Stimulated activated CD4-positive, alpha-beta T cell treated with anti-CD3 and anti-CD28 coated beads, Interleukin-1b, Interleukin-23, amount 100 ng/mL, for 1 hour (primary cell): Measurements from ENCODE around the gene TLE4.

Source experiments
- DNase-seq, 2 donors: peaks; one replicate each; pipeline ENCODE4 v3.0.0-alpha.2; 2020; ENCODE audit warnings: low read depth in 2 of 2

TLE4 gene

GRCh38 chr9:79663300-79663699, 91.5 kb downstream of the TLE4 start:
- no peak for DNase-seq

GRCh38 chr9:79663878-79664277, 92.1 kb downstream of the TLE4 start:
- no peak for DNase-seq

GRCh38 chr9:79664375-79664831, 92.6 kb downstream of the TLE4 start:
- no peak for DNase-seq

GRCh38 chr9:79665369-79665768, 93.6 kb downstream of the TLE4 start:
- DNase-seq, result no peak

DNA sequence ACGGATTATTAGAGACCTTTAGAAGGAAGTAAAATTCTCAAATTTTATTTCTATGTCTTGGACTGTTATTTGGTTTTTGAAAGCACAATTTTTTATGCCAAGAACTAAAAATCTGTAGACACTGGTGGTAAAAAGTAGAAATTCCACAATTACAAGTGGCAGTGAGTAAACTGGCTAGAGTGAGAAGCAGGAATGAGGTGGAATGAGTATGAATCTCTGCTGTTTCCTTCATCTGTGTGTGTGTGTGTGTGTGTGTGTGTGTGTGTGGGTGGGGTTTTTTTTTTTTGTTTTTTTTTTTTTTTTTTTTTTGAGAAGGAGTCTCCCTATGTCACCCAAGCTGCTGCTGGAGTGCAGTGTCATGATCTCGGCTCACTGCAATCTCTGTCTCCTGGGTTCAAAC, 94.2 kb downstream of the TLE4 start:
- no peak for DNase-seq

- no peak for DNase-seq
Measured at GRCh38 chr9:79667120-79667519, 95.4 kb downstream of the TLE4 start.

DNA sequence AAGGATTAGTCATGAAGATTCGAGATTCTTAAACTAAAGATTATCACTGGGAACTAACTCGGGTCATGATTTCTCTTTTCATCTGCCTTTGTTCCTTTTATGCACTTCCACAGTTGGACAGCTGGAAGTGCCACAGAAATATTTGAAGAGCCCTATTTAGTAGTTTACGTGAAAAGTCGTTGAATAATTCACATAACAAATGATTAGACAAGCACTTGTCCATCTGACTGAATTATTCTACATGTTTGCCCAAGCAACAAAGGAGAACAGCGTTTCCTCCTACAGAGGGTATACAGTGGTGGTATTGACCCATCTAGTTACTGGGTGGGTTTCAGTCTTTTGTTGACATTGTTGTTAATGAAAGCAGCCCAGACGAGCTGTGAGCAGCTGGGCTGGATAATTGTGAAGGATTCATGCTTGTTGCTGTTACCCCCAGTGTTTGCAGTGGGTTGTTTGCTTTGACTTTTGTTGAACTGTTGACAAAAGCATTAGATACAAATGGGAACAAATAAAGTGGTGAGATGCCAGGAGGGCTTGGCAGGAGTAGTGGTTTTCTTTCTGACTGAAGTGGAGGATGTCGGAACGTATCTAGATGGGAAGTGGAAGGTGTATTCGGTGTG, 96.2 kb downstream of the TLE4 start:
- DNase-seq, result no peak

DNA sequence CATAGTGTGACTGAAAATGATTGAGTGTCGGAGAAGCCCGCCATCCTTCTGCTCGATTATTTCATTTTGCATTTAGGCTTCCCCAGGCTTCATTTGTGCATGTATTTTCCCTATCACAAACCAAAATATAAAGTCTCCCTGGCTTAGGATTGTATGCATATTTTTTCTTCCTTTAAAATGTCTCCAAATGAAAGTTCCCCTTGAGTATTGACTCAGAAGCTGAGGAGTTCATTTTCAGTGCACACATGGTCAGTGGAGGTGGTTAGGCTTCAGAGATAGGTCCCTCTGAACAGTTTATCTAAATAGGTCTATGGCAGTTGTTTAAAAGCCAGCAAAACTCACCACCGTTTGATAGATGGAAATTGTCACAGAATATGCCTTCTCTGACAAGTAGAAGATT, 97.2 kb downstream of the TLE4 start:
- DNase-seq, result no peak

DNA sequence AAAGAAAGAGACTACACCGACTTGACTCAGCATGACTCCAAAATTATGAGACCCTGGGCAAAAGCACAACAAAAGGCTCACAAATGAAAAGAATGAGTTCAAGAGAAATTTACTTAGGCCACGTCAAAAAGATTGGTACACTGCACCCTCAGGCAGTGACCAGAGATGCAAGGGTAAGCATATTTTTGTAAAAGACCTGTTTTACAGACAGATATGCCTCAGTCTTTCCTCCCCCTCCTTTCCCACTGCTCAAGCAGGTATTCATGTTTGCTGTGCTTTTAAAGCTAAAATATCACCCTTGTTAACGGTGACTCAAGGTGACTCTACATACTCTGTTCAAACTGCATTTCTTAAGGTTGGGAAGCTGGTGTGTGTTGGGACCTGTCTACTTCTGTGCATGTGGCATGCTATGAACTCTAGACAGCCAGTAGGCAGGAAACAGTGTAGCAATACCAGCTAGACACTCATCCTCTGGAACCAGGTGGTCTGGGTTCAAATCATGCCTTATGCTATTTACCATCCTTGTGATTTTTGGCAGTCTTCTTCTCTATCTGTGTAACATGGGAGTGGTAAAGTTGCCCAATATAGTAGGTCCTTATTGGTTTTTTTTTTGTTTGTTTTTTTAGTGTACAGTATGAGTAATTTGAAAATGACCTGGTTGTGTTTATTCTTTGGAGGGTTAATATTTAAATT, 98.7 kb downstream of the TLE4 start:
- no peak for DNase-seq

GRCh38 chr9:79671558-79671957, 99.8 kb downstream of the TLE4 start:
- no peak for DNase-seq

DNA sequence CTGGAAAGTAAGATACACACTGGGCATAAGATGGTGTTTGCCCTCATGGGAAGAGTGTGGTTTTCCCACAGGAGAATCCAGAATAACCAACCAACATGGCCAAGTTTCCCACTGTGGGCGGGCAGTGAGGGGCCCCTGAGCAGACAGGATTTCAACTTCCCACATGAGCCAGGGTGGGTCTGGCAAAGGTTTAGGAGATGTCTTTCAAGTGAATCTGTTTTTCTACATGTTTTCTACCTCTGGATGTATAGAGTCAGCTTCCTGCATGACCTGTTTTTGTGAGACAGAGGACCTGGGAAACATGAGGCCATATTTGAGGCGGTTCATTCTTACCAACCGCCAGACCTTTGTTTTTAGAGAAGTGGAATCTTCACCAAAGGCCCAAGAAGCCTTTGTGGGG, 100.5 kb downstream of the TLE4 start:
- no peak for DNase-seq

- no peak for DNase-seq
Measured at GRCh38 chr9:79672891-79673290, 101.1 kb downstream of the TLE4 start.

GRCh38 chr9:79673614-79674013, 101.8 kb downstream of the TLE4 start:
- DNase-seq, result no peak

DNA sequence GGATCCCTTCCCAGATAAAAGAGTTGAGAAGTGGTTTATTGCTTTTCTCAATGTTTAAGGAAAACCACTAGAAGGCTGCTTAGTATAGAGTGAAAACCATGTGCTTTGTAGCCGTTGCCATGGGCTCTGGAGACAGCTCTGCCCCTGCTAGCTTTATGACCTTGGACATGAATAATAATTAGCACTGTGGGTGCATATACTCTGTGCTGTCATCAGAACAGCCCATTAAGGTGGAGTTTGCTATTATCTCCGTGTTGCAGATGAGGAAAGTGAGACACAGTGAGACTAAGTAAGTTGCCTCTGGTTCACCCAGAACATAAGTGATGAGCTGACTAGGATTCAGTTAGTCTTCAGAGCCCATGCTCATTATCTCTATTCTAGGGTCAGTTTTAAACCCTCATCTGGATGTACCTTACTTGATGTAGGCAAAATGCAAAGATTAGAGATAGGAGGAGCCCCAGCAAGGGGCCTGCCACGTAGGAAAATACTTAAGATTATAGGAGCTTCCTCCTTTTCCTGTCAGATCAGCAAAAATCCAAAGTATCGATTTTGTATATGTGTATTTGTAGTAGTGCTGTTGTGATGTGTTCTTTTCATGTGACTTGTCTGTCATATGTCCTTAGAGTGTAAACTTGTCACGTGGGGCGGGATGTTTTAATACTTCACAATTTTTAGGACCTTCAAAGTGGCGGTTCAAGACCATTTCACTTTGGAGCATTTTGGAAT, 102.5 kb downstream of the TLE4 start:
- DNase-seq, result no peak

- DNase-seq, result no peak
Measured at GRCh38 chr9:79681576-79681975, 109.8 kb downstream of the TLE4 start.

GRCh38 chr9:79682076-79682736, 110.4 kb downstream of the TLE4 start:
- DNase-seq, result no peak

GRCh38 chr9:79684059-79684458, 112.3 kb downstream of the TLE4 start:
- no peak for DNase-seq

DNA sequence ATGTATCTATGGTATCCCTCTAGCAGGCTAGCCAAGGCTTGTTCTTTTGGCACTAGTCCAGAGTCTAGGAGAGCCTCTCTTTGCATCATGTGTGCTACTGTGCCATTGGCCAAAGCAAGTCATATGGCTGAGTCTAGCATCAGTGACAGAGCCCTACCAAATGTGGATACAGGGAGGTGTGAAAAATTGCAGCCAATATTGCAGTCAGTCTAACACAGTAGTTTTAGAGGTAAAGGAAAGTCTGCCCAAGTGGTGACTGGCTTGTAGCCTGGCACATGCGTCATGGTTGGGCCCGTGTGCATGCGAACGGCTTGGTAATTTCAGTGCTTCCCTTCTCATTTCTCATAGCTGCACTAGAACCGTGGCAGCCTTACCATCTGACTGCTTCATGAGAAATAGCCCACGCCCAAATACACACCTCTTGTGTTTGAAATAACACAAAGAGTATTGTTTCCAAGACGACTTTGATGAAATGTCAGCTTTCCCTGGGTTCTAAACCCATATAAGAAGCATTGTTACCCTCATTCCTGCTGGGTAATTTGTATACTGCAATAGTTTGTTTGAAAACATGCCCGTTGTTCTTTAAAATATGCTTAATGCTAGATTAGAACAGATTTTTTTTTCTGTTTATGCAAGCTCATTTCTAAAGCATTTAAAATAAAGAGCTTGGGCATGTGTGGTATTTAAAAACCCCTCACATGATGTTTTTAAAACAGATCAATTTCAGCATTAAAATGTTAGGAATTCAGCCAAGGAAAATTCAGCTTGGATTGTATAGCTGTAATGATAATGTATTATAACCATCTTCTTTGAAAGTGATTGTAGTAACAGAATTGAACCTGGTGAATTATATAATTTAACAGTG, 113.2 kb downstream of the TLE4 start:
- no peak for DNase-seq

- DNase-seq, result no peak
Measured at GRCh38 chr9:79685577-79685976, 113.8 kb downstream of the TLE4 start.

- DNase-seq, result no peak
Measured at GRCh38 chr9:79686381-79687130, 114.8 kb downstream of the TLE4 start.

GRCh38 chr9:79687131-79687447, 115.3 kb downstream of the TLE4 start:
- DNase-seq, result no peak
